ENCODE data around the gene UBE2U. TPM values are rescaled to one million over a fixed set of nuclear protein-coding genes. Genes with fewer than 3 reads are reported as not detected.

UBE2U gene
- total and polyA plus RNA-seq, 8 donors = 0.14 to 0.81 (median 0.63) TPM; not detected in 4

DNA sequence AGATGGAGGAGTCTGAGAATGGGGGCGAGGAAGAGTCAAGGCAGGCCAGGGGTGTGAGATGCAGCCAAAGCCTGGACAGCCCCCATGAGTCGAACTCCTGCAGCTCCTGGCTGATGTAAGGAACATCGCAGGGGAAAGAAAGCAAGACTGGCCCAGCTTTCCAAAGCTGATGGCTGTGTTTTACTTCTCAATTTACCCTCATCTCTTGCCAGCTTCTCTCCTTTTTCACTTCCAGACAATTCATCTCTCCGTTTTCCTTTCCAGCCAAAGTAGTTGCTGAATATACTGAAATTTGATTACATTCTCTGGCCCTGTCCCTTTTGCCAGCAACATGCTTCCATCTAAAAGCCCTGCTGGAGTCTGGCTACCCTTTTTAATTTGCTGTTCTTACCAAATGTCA is 40.0 kb upstream of the UBE2U start:
- H3K27ac ChIP-seq = no peak overlapping the region
- peaks cover 0 to 8% (median 6%) of the 10 kb centered on the region in 3 donors for H3K4me1 ChIP-seq
- peak in 1 of 4 donors; percentile 13 for ATAC-seq
- H3K9me3 ChIP-seq = no peaks in the 10 kb centered on the region
- DNase-seq = no peak
- no peak overlapping the region for H3K4me3 ChIP-seq
- FAIRE-seq = no peak
- H3K36me3 ChIP-seq = peaks cover 0 to 12% (median 6%) of the 10 kb centered on the region in 3 donors
- TF ChIP-seq, protein P1, sequence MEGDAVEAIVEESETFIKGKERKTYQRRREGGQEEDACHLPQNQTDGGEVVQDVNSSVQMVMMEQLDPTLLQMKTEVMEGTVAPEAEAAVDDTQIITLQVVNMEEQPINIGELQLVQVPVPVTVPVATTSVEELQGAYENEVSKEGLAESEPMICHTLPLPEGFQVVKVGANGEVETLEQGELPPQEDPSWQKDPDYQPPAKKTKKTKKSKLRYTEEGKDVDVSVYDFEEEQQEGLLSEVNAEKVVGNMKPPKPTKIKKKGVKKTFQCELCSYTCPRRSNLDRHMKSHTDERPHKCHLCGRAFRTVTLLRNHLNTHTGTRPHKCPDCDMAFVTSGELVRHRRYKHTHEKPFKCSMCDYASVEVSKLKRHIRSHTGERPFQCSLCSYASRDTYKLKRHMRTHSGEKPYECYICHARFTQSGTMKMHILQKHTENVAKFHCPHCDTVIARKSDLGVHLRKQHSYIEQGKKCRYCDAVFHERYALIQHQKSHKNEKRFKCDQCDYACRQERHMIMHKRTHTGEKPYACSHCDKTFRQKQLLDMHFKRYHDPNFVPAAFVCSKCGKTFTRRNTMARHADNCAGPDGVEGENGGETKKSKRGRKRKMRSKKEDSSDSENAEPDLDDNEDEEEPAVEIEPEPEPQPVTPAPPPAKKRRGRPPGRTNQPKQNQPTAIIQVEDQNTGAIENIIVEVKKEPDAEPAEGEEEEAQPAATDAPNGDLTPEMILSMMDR (IDR thresholded peaks at IDR 0.05) = no peak
- WGBS, 2 donors = 87 to 92% methylated on average over 4 of the region's 4 CpGs
- intact Hi-C loops (cut with DNase I) = no loop called here
- no peaks in the 10 kb centered on the region for H3K27me3 ChIP-seq

DNA sequence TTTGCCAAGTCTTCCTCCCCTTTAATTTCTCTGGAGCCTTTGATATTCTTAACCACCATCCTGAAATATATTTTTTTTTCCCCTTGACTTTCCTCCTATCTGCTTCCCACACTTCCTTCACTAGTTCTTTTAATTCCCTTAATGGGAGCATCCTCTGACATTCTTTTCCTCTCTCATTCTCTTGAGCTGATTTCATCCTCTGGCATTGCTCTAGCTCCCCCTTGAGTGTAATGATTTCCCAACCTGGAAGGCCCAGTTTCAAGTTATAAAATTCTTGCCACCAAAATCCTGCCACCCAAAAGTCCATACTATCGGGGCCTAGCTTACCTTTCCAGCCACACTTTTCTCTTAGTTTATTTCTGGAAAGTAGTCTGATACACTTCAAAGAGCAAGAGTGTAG is 39.5 kb upstream of the UBE2U start:
- intact Hi-C loops (cut with DNase I) = no loop called here
- no peak for FAIRE-seq
- Histone ChIP-seq H3K4me1 (peaks cover 0 to 8% (median 6%) of the 10 kb centered on the region in 3 donors), H3K27me3 (no peaks in the 10 kb centered on the region), H3K9me3 (no peaks in the 10 kb centered on the region), H3K27ac (no peak overlapping the region), H3K36me3 (peaks cover 0 to 11% (median 4%) of the 10 kb centered on the region in 3 donors), H3K4me3 (no peak overlapping the region)
- TF ChIP-seq, protein P1 (IDR thresholded peaks at IDR 0.05) = no peak
- no peak for DNase-seq
- WGBS, 2 donors = 32 to 38% methylated on average over 1 of the region's 1 CpG
- ATAC-seq = peak in 3 of 4 donors; percentile 54 to 70 (median 57)

DNA sequence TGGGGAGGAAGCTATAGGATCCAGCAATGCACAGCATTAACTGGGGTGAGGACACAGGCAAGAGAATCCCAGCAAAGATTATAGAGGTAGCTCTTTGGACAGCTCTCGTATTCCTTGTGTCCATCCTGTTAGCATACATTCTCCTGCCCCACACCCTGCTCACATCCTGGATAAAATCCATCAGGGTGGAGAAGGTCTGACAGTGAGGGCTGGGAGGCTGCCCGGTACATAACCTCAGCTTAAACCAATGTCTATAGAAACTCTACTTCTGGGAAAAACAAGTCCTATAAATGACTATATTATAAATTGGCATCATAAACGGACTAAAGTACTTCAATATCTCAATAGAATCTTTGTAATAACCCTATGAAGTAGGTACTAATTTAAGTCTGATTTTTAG is 36.8 kb upstream of the UBE2U start:
- H3K27ac ChIP-seq = no peak overlapping the region
- intact Hi-C loops (cut with DNase I) = no loop called here
- DNase-seq = no peak
- TF ChIP-seq, protein P1 (IDR thresholded peaks at IDR 0.05) = no peak
- FAIRE-seq = no peak
- WGBS, 2 donors = 88 to 89% methylated on average over 3 of the region's 3 CpGs
- H3K9me3 ChIP-seq = no peaks in the 10 kb centered on the region
- no peaks in the 10 kb centered on the region for H3K36me3 ChIP-seq
- H3K4me1 ChIP-seq = peaks cover 0 to 5% (median 2%) of the 10 kb centered on the region in 3 donors
- ATAC-seq = no peak
- no peaks in the 10 kb centered on the region for H3K27me3 ChIP-seq
- H3K4me3 ChIP-seq = no peak overlapping the region

DNA sequence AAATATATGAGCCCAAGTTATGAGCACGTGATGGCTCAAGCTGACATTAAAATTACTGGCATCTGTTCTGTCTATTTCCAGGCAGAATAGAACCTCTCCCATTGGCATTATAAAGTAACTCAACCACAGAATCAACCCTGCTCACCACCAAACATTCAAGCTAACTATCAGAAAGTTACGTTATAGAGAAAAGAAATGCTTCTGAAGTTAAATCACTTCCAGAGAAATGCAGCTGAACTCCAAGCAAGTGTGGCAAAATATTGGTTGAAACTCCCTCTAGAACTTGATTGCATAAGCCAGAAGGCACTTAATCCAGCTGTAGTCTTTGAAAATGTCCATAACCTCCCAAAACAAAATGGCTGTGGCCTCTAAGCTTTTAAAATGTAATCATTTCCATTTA is 36.2 kb upstream of the UBE2U start:
- TF ChIP-seq, protein P1 (IDR thresholded peaks at IDR 0.05) = no peak
- H3K9me3 ChIP-seq = no peaks in the 10 kb centered on the region
- 71 to 77% methylated on average over 2 of the region's 2 CpGs for WGBS, 2 donors
- H3K36me3 ChIP-seq = no peaks in the 10 kb centered on the region
- H3K27ac ChIP-seq = no peak overlapping the region
- ATAC-seq = no peak
- H3K4me3 ChIP-seq = no peak overlapping the region
- no peaks in the 10 kb centered on the region for H3K27me3 ChIP-seq
- intact Hi-C loops (cut with DNase I) = no loop called here
- DNase-seq = no peak
- FAIRE-seq = no peak
- H3K4me1 ChIP-seq = peaks cover 0 to 11% (median 4%) of the 10 kb centered on the region in 3 donors

DNA sequence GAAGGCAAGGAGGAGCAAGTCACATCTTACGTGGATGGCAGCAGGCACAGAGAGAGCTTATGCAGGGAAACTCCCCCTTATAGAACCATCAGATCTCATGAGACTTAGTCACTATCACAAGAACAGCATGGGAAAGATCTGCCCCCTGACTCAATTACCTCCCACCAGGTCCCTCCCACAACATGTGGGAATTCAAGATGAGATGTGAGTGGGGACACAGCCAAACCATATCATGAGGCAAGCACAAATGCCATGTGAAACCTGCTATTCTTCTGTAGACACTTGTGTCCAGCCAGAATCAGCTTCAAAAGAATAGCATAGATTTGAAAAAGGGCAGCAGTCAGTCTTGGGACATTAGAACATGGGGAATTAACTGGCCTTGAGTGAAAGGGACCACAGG is 32.2 kb upstream of the UBE2U start:
- DNase-seq = no peak
- Histone ChIP-seq H3K36me3 (no peaks in the 10 kb centered on the region), H3K4me1 (peaks cover 12 to 26% (median 26%) of the 10 kb centered on the region in 3 donors), H3K27me3 (no peaks in the 10 kb centered on the region), H3K4me3 (no peak overlapping the region), H3K27ac (peak overlapping the region in 2 of 4 donors; percentile 70 to 73), H3K9me3 (no peaks in the 10 kb centered on the region)
- no peak for ATAC-seq
- 96 to 98% methylated on average over 1 of the region's 1 CpG for WGBS, 2 donors
- intact Hi-C loops (cut with DNase I) = no loop called here
- FAIRE-seq = no peak
- TF ChIP-seq, protein P1 (IDR thresholded peaks at IDR 0.05) = no peak
